ENCODE measurements around the gene PBX1.
"Not testable (repeated sequence)": the region's sequence is repeated elsewhere in the genome, so short reads cannot be mapped to it uniquely, and the experiment has no call there.

The PBX1 gene

DNA sequence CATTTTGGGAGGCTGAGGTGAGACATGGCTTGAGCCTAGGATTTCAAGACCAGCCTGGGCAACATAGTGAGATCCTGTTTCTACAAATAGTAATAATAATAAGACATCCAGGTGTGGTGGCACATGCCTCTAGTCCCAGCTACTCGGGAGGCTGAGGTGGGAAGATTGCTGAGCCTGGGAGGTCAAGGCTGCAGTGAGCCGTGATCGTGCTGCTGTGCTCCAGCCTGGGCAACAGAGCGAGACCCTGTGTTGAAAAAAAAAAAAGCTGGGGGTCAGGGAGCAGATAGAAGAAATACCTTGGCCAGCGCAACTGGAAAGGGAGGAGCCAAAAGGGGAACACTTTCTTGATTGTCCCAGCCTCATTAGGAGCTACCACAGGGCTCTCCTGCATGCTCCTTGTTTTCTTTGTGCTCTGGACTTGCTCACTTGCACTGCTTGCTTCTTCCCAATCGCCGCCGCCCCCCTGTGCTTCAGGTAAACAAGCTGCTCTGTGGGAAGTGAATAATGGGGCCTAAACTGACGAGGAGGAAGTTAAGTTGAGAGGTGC is 31.1 kb downstream of the PBX1 start:
- DNase-seq (ENCODE audit: low read depth, low spot score) = no peak

DNA sequence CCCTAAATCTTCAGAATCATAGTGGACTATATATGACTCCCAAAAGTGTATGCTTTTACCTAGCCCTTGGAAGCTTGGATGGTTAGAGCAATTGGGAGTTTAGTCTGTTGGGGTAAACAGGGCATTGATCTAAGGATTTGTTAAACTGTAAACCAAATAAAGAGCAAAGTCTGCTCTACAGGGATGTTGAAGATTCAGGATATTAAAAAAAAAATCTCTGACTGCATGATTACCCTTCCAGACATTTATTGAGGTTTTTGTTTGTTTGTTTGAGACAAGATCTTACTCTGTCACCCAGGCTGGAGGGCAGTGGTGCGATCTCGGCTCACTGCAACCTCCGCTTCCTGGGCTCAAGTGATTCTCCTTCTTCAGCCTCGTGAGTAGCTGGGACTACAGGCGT is 31.6 kb downstream of the PBX1 start:
- DNase-seq (ENCODE audit: low read depth, low spot score) = no peak

DNA sequence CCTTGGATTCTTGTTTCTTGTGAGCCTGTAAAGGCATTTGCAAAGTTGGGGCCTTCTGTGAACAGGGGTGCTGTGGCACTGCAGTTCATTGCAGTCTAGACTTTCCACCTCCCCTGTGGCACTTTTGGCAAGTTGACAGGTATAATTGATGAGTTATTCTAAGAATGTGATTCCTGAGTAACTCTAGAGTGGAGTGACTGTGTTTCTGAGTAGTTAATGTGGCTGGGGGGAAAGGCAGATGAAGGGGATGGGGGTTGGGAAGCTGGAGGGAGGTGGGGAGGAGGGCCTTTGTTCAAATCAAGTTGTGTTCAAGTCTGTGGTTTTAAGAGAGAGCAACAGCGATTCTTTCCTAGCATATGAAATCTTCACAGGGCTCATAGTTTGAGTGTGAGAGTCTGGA is 32.9 kb downstream of the PBX1 start:
- DNase-seq (ENCODE audit: low read depth, low spot score) = no peak

DNA sequence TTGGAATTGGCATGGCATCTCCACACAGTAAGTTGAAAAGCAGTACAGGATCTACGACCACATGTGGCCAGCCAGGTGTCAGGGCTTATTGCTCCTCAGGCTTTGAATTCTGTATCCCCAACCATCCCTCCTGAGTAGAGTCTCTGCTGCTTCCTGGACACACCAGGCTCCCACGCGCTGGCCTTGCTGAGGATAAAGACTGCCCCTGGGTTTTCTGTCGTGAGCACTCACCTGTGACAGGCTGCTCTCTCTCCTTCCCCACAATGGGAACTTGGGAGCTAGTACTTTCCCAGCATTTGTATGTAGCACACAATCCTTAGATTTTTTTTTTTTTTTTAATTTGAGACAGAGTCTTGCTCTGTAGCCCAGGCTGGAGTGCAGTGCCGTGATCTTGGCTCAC is 33.6 kb downstream of the PBX1 start:
- no peak for DNase-seq (ENCODE audit: low read depth, low spot score)

DNA sequence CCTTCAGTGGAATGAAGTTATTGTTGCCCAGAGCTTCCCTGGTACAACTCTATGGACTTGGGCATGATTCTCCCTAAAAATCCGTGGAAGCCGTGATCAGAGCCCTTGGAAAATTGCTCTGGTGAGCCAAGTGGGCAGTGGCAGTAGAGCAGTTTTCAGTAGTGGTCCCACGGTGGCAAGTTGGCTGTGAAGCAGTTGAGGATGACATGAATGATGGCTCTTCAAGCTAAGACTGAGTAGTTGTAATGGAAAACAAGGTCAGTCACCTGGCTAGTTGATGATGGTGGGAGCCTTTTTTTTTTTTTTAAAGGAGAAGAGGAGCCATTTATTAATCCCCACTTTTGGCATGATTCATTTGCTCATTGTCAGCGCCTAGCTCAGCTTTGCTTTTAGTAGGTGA is 36.2 kb downstream of the PBX1 start:
- DNase-seq (ENCODE audit: low read depth, low spot score) = no peak

DNA sequence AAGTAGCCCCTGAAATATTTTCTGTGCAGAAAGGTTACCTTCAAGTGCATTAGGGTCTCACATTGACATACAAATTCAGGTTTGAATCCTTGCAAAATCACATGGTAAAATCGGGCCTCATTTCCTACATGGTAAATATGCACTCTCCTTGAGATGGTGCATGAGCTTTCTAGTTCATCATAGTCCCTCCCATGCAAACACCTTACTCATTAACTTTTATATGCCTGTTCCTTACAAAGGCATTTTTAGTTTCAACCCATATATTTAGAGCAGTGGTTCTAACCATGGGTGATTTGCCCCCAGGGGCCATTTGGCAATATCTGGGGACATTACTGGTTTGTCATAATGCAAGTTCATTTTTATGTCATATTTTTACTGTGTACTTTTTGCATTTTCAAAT is 37.2 kb downstream of the PBX1 start:
- DNase-seq (ENCODE audit: low read depth, low spot score) = no peak

DNA sequence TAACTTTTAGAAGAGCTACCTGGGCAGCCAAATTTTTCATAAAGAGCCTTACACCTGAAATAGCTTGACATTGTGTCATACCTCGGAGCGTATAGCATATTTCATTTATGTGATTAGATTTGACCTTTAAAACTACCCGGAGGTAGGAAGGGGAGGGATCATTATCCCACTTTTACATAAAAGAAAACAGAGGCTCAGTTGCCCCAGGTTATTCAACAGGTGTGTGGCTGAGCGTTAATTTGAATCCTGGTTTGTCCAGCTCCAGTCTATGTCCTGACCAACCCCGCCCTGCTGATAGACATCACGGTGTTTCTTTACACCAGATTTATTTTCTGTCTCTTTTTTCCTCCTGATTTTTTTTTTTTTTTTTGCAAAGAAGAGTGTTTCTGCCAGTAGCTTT is 39.7 kb downstream of the PBX1 start:
- DNase-seq (ENCODE audit: low read depth, low spot score) = no peak

DNA sequence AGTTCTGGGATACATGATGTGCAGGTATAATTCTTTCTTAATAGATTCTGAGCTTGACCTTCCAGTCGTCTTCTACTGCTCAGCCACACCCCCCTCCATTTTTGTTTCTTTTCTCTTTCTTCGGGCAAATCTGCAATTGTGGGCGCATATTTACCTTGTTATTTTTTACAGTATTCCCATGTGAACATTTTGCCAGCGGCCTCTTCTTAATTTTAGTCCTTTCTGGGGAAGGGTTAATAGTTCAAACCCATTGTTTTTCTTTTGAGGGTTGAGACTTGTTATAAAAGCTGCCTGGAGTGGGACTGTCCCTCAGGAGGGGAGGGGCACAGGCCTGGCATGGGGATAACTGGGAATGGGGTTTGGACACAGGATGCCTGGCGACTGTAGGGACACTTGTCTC is 40.3 kb downstream of the PBX1 start:
- no peak for DNase-seq (ENCODE audit: low read depth, low spot score)

DNA sequence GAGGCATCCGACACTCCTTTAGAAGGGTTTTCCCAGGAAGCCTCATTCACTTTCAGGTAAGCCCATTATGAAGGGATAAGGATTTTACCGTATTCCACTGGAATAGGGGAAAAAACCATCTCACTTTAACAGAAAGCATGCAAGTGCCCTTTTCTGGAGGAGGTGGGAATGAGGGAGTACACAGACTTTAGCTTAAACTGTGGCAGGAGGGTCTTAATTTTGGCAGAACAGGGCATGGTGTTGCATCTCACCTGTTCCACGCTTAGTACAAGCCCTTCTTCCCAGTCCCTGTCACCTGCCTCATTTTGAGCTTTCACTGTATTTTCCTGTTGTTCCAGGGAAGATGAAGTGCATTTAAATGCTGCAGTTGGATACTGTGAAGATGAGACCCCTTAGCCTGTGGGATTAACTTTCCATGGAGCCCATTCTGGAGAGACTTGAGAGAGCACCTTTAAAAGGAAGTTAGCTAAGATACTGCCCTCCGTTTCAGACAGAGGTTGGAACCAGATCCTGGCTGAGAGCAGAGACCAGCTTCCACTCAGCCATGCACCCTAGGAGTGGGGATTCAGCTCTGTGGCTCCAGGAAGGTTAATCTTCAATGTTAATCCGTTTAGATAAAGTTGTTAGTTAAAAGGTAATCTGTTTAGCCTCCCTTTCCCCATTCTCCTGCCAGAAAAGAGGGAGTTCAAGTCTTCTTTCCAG is 42.6 kb downstream of the PBX1 start:
- DNase-seq (ENCODE audit: low read depth, low spot score) = no peak

DNA sequence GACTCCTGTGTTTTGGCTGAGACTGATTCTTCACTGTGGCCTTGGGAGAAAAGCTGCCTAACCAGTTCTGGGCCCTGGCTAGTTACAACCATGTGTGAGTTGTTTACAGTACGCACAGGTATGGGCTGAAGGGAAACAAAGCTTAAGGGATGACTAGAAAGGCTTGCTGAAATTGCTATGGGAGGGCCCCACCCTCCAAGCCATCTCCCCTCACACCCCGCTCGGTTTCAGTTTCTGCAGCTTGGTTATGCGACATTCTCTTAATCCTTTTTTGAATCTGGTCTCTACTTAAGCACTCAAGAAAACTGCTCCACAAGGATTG is 43.1 kb downstream of the PBX1 start:
- no peak for DNase-seq (ENCODE audit: low read depth, low spot score)

DNA sequence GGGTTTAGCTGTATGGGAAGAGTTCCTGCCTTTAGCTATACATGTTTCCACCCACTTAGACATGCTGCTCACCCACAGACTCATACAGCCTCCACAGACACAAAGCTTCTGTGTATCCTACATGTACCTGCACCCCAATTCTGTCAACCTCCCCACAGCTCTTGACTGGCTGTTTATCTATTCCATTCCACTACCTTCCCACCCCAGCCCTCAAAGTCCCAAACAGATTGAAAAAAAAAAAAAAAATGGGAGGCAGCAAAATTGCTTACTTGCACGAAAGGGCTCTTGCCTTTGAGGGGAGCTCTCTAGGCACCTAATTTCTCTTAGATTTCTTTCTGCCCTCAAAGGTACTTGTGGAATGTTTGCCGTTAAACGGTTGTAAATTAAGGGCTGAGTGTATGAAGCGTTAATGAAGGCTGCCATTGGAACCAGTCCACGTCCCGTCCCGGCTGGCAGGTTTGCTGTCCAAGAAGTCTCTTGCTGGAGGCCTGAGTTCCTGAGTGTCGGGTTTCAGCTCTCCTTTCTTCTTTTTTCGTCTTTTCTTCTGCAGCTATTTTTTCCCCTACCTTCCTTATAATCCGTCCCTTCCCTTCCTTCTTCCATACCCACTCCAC is 43.6 kb downstream of the PBX1 start:
- no peak for DNase-seq (ENCODE audit: low read depth, low spot score)

DNA sequence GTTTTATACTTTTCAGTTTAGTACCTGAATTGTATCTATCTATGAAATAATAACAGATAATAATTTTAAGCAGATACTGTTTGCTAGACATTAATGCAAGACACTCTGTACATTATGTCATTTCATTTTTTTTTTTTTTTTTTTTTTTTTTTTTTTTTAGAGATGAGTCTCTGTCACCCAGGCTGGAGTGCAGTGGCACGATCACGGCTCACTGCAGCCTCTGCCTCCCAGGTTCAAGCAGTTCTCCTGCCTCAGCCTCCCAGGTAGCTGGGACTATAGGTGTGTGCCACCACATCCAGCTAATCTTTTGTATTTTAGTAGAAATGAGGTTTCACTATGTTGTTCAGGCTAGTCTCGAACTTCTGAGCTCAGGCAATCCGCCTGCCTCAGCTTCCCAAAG is 44.8 kb downstream of the PBX1 start:
- DNase-seq (ENCODE audit: low read depth, low spot score) = not testable (repeated sequence)

DNA sequence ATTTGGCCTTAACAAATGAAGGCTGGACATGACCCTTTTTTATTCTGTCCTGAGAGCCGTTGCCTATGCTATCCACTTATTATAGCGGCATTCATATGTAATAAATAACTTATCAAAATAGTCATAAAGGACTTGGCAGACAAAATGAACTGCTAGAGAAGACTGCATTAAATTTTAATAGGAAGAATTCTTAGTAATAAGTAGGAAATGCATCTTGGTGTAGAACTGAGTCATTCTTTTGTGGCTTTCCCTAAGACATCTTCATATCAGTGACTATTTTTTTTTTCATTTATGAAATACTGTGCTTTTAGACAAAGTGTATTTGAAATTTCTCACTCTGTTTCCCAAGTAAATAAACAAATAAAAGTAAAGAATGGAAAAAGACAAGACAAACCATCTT is 45.6 kb downstream of the PBX1 start:
- DNase-seq (ENCODE audit: low read depth, low spot score) = no peak

DNA sequence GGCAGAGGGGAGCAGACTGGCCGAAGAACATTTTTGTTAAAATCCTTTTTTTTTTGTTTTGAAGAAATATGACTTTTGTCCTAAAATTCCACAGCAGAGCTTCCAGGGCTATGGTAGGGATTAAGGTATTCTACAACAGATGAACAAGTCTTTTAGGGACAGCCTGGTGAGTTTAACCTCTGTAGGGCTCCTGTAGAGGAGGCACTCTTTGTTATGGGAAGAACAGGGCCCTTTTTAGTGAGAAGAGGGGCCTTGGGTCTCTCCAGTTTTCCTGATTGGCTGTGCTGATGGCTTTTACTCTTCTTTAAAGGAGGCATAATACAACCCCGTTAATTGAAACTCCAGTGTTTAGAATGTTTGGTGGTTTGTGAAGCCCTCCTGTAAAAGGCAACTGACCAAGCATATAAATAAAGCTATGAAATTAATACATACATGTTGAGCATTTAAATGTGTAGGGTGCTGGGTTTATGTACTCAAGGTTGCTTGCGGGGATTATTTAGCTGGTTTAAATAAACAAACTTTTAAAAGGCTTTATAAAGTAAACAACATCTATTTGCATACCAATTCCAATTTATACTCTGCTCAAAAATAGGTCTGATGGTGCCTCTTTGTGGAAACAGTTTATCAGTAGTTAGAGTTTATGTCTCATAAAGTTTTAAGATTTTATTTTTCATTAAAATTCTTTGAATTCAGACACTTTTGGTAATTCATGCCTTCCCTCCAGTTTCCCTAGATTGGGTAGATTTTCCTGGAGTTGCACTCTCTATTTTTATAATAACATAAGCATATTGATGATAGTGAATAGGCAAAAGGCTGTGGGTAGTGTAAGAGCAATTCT is 46.5 kb downstream of the PBX1 start:
- DNase-seq (ENCODE audit: low read depth, low spot score) = no peak

DNA sequence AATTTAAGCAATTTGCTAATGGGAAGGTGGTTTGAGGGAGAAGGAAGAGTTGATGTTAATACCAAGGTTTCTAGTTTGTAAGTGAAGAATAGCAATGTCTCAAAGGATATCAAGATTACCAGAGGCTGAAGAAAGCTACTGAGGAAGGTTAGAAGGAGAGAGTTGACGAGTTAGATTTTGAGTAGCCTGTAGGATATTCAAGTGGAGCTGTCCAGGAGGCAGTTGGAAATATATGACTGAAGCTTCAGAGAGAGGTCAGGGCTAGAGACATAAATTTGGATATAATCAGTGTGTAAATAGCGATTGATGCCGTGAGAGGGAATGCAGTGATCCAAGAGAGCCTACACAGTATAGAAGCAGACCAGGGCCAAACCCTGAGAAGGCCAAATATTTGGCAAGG is 48.4 kb downstream of the PBX1 start:
- no peak for DNase-seq (ENCODE audit: low read depth, low spot score)

DNA sequence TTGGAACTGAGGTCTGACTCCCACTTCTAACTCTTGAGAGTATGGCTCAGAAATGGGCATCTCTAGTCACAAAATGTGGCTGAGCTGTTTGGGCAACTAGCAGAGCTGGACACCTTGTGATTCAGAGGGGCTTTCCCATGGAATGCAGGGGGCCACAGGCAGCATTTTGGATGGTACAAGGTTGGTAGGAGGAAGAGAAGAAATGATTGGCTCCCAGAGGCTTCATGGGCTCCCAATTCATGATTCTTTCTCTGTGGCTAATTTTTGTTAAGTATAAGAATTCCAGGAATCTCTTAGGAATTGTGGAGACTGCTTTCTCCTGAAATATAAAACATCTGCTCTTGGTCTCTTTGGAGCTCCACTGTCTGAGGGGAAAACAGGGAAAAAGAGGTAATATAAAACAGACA is 49.7 kb downstream of the PBX1 start:
- DNase-seq (ENCODE audit: low read depth, low spot score) = no peak

DNA sequence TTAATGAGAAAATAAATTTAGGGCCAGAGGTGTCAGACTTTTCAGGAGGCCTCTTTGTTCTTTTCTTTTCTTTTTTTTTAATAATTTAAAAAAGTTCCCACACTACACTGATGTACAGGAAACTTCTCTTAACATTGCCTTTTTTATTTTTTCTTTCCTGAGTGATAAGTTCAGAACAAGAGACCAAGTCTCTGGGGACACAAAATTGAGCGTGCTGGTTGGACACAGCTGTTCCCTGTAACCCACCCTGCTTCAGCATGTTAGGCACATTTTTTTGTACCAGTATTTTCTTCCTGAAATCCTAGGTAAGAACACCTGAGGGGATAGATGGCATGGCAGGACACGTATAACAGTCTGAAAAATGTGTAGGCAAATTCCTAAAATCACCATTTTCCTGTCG is 50.1 kb downstream of the PBX1 start:
- no peak for DNase-seq (ENCODE audit: low read depth, low spot score)

DNA sequence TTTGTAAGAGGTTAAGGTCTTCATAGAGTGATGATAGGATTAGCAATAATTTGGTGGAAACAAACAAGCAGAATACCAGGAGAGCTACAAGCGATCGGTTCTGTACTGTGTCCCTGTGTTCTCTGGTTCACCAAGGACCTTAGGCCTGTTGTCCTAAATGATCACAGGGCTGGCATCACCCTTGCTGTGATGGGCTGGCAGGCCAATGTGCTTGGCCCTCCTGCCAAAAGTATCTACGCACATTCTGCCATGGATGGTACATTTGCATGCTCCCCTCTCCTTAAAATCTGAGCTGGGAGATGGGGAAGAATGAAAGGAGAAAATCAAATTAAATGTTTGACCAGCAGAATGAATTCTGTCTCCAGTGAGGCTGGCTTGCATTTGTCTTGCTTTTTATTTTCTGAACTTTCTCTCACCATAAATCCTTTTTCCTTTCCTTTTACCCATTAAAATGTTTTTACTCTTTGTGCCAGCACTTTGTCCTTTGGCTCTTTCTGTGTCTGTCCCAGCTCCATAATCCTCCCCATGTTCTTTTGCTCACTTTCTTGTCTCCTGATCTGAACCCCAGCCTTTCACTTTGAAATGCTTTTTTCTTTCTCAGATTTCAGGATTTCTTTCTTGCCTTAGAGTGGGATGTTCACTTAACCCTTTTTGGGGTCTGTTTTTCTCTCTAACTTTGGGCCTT is 51.7 kb downstream of the PBX1 start:
- DNase-seq (ENCODE audit: low read depth, low spot score) = no peak

DNA sequence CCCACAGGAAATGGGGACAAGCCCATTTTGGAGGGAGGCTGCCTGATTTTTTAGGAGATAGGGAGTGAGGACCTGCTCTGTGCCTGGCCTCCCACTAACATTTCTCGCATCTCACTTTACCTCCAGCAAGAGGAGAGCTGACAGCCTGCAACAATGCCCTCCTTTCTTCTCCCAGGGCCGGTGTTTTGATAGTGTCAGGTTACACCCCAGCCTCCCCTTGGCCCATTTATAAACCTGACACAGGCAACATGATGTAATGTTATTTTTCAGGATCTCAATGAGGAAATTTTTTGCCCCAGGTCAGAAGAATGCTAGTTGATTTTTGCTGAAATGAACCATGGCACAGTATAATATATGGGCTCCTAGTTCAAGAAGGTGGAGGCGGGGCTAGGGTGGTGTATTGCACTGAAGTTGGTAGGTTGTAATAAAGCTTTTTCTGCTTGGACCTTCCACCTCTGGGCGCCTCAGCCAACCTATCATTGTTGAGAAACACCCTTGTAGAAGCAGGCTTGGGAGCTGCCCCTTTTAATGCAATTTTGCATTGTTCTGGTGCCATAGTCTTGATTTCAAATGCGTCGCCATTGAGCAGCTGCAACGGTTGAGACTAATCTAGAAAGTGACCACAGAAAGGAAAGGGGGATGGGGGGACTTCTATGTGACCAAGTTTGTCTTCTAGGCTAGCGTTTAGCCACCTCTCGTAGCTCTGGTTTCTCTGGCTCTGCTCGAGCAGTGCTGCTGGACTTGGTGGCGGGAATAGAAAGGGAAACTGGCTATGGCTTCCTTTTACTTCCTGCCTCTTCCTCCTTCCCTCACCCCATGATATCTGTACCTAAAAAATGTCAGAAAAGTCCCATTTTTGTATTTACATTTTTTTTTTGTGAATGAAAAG is 53.0 kb downstream of the PBX1 start:
- peak; percentile 57 for DNase-seq (ENCODE audit: low read depth, low spot score)

DNA sequence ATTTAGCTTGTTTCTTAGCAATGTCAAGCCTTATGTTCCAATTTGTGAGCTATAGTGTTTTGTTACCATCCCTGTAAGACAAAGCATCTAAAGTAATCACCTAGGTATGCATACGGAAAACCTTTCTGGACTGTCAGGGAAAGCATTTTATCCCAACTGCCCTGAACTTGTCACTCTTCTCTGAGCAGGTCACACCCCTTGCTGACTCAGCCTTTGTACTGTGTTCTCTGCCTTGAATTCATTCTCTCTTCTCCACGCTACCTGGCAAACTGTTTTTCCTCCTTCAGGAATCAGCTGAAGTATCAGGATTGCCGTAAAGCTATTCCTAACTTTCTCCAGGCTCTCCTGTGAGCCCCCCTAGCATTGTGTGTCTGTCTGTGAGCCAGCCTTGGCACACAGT is 54.2 kb downstream of the PBX1 start:
- no peak for DNase-seq (ENCODE audit: low read depth, low spot score)

DNA sequence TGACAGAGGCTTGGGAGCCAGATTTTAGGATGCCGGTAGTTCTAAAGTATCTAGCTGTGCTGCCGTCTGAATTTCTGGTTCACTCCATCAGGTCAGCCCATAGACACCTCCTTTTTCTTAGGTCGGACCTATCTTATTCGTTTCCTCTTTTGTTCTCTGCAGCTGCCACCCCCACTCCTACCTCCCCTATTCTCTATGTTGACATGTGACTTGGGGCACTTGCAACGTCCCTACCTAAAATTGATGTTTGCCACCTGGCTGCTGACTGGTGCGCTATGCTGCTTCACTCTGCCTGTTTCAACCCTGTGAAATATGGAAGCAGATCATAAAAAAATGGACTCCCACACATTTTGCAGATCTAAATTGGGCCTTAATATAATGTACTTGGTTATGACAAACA is 55.3 kb downstream of the PBX1 start:
- no peak for DNase-seq (ENCODE audit: low read depth, low spot score)
